ENCODE data around the gene ONECUT3.

Gene ONECUT3

DNA sequence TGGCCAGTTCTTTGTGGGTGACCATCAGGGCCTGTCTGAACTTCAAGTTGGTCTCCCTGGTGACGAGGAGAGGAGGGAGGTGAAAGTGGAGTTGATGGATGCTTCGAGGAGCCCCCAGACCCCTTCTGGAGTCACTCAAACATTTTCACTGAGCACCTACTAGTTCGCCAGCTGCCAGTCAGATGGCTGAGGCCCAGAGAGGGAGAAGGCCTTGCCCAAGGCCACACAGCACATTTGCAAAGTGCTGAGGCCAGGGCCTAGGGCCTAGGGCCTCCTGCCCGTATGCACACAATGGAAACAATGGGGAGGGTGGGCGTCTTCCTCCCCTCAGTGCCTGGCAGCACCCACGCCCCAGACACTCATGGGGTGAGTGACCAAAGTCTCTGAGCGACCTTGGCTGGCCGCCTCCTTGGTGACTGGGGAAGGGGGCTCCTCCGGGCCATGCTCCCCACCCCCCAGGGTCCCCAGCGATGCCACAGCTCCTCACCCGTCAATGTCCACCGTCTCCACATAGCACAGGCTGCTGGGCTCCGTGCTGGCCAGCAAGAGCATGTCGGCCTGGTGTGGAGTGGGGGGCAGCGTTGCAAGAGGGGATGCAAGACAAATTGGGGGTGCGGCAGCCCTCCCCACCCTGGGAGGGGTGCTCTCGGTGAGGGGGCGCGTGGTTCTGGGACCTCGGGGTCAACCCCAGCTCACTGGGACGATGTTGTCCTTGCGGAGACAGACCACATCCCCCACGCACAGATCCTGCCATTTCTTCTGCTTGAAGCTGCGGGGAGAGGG is 52.3 kb downstream of the ONECUT3 start:
- no peaks in the 10 kb centered on the region for H3K36me3 ChIP-seq (replicated peaks; ENCODE audit: low read depth, low read length)
- H3K9ac ChIP-seq (ENCODE audit: low read length) = no peak overlapping the region
- H3K4me2 ChIP-seq (ENCODE audit: low read length) = no peak overlapping the region
- H3K4me3 ChIP-seq (ENCODE audit: low read length) = no peak overlapping the region
- TF ChIP-seq, protein P1, sequence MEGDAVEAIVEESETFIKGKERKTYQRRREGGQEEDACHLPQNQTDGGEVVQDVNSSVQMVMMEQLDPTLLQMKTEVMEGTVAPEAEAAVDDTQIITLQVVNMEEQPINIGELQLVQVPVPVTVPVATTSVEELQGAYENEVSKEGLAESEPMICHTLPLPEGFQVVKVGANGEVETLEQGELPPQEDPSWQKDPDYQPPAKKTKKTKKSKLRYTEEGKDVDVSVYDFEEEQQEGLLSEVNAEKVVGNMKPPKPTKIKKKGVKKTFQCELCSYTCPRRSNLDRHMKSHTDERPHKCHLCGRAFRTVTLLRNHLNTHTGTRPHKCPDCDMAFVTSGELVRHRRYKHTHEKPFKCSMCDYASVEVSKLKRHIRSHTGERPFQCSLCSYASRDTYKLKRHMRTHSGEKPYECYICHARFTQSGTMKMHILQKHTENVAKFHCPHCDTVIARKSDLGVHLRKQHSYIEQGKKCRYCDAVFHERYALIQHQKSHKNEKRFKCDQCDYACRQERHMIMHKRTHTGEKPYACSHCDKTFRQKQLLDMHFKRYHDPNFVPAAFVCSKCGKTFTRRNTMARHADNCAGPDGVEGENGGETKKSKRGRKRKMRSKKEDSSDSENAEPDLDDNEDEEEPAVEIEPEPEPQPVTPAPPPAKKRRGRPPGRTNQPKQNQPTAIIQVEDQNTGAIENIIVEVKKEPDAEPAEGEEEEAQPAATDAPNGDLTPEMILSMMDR (IDR thresholded peaks at IDR 0.05; ENCODE audit: low read depth, low read length) = no peak
- TF ChIP-seq EZH2phosphoT487 (IDR thresholded peaks at IDR 0.05; ENCODE audit: low read depth) = no peak
- H3K79me2 ChIP-seq (ENCODE audit: low read length) = no peaks in the 10 kb centered on the region
- no peak overlapping the region for H2AFZ ChIP-seq (ENCODE audit: low read depth, low read length)
- no peaks in the 10 kb centered on the region for H3K4me1 ChIP-seq (ENCODE audit: low read length)
- H3K27ac ChIP-seq (ENCODE audit: low read length) = no peak overlapping the region
- H3K27me3 ChIP-seq (ENCODE audit: low read depth, low read length) = no peaks in the 10 kb centered on the region
- no peaks in the 10 kb centered on the region for H3K9me3 ChIP-seq (ENCODE audit: insufficient read depth, low read length)
- no peaks in the 10 kb centered on the region for H4K20me1 ChIP-seq (ENCODE audit: insufficient read depth, low read length)

DNA sequence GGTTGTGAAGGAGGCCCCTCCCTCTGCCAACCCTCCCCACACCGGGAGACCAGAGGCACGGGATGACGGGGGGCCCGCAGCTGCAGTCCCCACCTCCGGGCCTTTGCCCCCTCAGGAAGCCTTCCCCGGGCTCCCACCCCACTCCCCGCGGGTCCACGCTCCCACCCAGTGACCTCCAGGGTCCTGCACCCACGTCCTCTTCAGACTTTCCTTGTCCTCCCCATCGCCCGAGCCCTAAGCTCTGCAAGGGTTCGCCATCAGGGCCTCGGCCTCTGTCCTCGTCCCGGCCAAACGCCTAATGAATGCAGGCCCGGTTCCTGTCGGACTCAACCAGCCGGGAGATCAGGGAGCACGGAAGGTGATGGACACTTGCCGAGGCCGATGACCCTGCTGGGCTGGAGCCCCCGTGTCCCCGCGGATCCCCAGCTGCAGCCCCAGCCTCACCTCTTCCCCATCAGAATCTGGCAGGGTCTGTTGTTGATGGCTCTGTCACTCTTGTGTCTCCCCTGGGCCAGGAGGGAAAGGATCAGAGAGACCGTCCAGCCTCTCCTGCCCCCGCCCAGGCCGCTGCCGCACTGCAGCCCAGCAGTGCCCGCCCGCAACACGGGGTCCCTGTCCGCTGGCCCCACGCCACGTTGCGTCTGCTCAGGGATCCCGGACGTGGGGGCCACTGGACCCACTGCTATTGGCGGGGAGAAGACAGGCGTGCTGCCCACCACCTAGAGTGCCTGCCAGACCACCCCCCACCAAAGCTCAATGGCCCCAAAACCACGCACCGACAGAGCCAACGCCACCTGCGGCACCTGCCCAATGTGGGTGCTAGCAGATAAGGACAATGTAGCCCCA is 53.1 kb downstream of the ONECUT3 start:
- TF ChIP-seq EZH2phosphoT487 (IDR thresholded peaks at IDR 0.05; ENCODE audit: low read depth) = no peak
- TF ChIP-seq, protein P1 (IDR thresholded peaks at IDR 0.05; ENCODE audit: low read depth, low read length) = no peak
- Histone ChIP-seq H2AFZ (ENCODE audit: low read depth, low read length) (no peak overlapping the region), H3K27ac (ENCODE audit: low read length) (no peak overlapping the region), H3K9me3 (ENCODE audit: insufficient read depth, low read length) (no peaks in the 10 kb centered on the region), H3K9ac (ENCODE audit: low read length) (no peak overlapping the region), H3K36me3 (replicated peaks; ENCODE audit: low read depth, low read length) (no peaks in the 10 kb centered on the region), H3K79me2 (ENCODE audit: low read length) (no peaks in the 10 kb centered on the region), H3K4me2 (ENCODE audit: low read length) (no peak overlapping the region), H3K27me3 (ENCODE audit: low read depth, low read length) (0 out of 2 replicates have a peak, but pooled peaks cover 3% of the 10 kb centered on the region), H3K4me3 (ENCODE audit: low read length) (no peak overlapping the region), H3K4me1 (ENCODE audit: low read length) (peaks cover 4% of the 10 kb centered on the region), H4K20me1 (ENCODE audit: insufficient read depth, low read length) (no peaks in the 10 kb centered on the region)

DNA sequence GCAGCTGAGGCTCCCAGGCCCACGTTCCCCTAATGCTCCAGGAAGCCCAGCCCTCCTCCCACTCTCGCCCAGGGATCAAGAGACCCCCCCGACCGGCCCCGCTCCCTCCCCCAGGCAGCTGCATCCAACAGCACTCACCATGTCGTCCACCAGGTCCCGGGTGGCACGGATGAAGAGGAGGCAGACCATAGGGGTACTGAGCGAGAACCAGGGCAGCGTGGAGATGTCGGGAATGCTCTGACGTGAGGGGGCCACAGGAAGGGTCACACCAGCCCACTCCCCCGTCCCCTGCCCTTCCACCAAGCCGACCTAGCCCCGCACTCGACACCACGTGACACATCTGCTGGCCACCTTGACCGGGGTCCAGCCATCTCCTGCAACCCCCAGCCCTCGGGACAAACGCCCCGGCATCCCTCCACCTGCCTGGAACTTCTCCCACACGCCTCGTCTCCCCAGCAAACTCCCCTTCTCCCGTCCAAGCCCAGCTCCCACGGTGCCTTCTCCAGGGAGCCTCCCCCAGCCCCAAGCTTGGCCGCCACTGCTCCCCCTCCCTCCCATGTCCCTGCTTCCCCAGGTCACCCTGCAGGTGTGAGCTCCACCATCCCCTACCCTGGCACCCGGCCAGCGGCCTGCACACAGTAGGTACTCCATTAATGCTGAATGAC is 53.9 kb downstream of the ONECUT3 start:
- H3K4me3 ChIP-seq (ENCODE audit: low read length) = no peak overlapping the region
- H3K9ac ChIP-seq (ENCODE audit: low read length) = no peak overlapping the region
- no peak overlapping the region for H3K27ac ChIP-seq (ENCODE audit: low read length)
- H3K36me3 ChIP-seq (replicated peaks; ENCODE audit: low read depth, low read length) = no peaks in the 10 kb centered on the region
- 0 out of 2 replicates have a peak, but pooled peaks cover 5% of the 10 kb centered on the region for H3K27me3 ChIP-seq (ENCODE audit: low read depth, low read length)
- no peak overlapping the region for H3K4me2 ChIP-seq (ENCODE audit: low read length)
- no peak overlapping the region for H2AFZ ChIP-seq (ENCODE audit: low read depth, low read length)
- H3K9me3 ChIP-seq (ENCODE audit: insufficient read depth, low read length) = no peaks in the 10 kb centered on the region
- TF ChIP-seq, protein P1 (IDR thresholded peaks at IDR 0.05; ENCODE audit: low read depth, low read length) = no peak
- TF ChIP-seq EZH2phosphoT487 (IDR thresholded peaks at IDR 0.05; ENCODE audit: low read depth) = no peak
- H4K20me1 ChIP-seq (ENCODE audit: insufficient read depth, low read length) = no peaks in the 10 kb centered on the region
- no peaks in the 10 kb centered on the region for H3K79me2 ChIP-seq (ENCODE audit: low read length)
- H3K4me1 ChIP-seq (ENCODE audit: low read length) = peaks cover 7% of the 10 kb centered on the region
